Neutrophil (primary cell): ENCODE data around the gene SLC2A5.

Experiments
- H3K27ac ChIP-seq: fragments of 200-600 bp; sonication (generic); 2 replicates; pipeline ENCODE4 v1.5.1; 2016; ENCODE audit warnings: mild to moderate bottlenecking, moderate library complexity
- H3K27me3 ChIP-seq: fragments of 200-600 bp; sonication (generic); 2 replicates; pipeline ENCODE4 v1.6.0; 2016; ENCODE audit warnings: mild to moderate bottlenecking
- H3K36me3 ChIP-seq: fragments of 200-600 bp; sonication (generic); 2 replicates; pipeline ENCODE4 v1.5.1; 2017
- H3K4me1 ChIP-seq, 2 experiments: fragments of 200-600 bp in 1 of 2; sonication (generic) in 1 of 2; 1 replicate in 1 of 2; 2 replicates in 1 of 2; pipeline versions ENCODE4 v1.5.1 to v1.6.1; 2013 to 2016; ENCODE audit warnings: low read depth in 1 of 2, low read length in 1 of 2, mild to moderate bottlenecking in 1 of 2, moderate library complexity in 1 of 2; ENCODE audit not compliant: control insufficient read depth in 1 of 2, insufficient read depth in 1 of 2
- H3K4me3 ChIP-seq, 2 experiments: fragments of 200-600 bp in 1 of 2; sonication (generic) in 1 of 2; 1 replicate in 1 of 2; 2 replicates in 1 of 2; pipeline ENCODE4 v1.5.1; 2013 to 2016; ENCODE audit warnings: low read depth in 1 of 2, low read length in 1 of 2, mild to moderate bottlenecking in 1 of 2, moderate library complexity in 1 of 2
- H3K9me3 ChIP-seq: fragments of 200-600 bp; sonication (generic); 2 replicates; pipeline ENCODE4 v1.5.1; 2016
- CTCF ChIP-seq: fragments of 200-600 bp; sonication (generic); IDR thresholded peaks from 2 replicates; pipeline ENCODE4 v1.5.1; 2016; ENCODE audit warnings: antibody characterized with exemption

The SLC2A5 gene

GRCh38 chr1:8992936-8993687 is 76.3 kb downstream of the SLC2A5 start:
- Histone ChIP-seq H3K4me3 (no peak overlapping the region), H3K27ac (no peak overlapping the region), H3K27me3 (no peaks in the 10 kb centered on the region), H3K9me3 (no peaks in the 10 kb centered on the region), H3K4me1 (peaks cover 7 to 8% of the 10 kb centered on the region in 2 experiments), H3K36me3 (no peaks in the 10 kb centered on the region)
- TF ChIP-seq CTCF, result no peak

GRCh38 chr1:8989821-8990220 is 79.6 kb downstream of the SLC2A5 start:
- Histone ChIP-seq H3K4me1 (peaks cover 33 to 38% of the 10 kb centered on the region in 2 experiments), H3K4me3 (no peak overlapping the region), H3K9me3 (no peaks in the 10 kb centered on the region), H3K27me3 (no peaks in the 10 kb centered on the region), H3K36me3 (no peaks in the 10 kb centered on the region), H3K27ac (no peak overlapping the region)
- TF ChIP-seq CTCF, result no peak

GRCh38 chr1:8989061-8989460 is 80.4 kb downstream of the SLC2A5 start:
- Histone ChIP-seq H3K36me3 (no peaks in the 10 kb centered on the region), H3K9me3 (no peaks in the 10 kb centered on the region), H3K27me3 (no peaks in the 10 kb centered on the region), H3K4me1 (peaks cover 38 to 39% of the 10 kb centered on the region in 2 experiments), H3K27ac (no peak overlapping the region), H3K4me3 (no peak overlapping the region)
- TF ChIP-seq CTCF, result no peak

- H3K4me3 ChIP-seq, result no peak overlapping the region
- no peaks in the 10 kb centered on the region for H3K27me3 ChIP-seq
Observed at GRCh38 chr1:8988618-8988967, 80.8 kb downstream of the SLC2A5 start.

GRCh38 chr1:8987881-8988617 is 81.4 kb downstream of the SLC2A5 start:
- H3K27me3 ChIP-seq, result no peaks in the 10 kb centered on the region
- H3K27ac ChIP-seq, result peak overlapping the region; percentile 76
- H3K9me3 ChIP-seq, result no peaks in the 10 kb centered on the region
- no peaks in the 10 kb centered on the region for H3K36me3 ChIP-seq
- TF ChIP-seq CTCF, result peak; percentile 91
- peak overlapping the region; percentile 39 to 47 for H3K4me3 ChIP-seq
- peaks cover 38 to 44% of the 10 kb centered on the region in 2 experiments for H3K4me1 ChIP-seq

More at GRCh38 chr1:8988618-8988967, 80.8 kb downstream of the SLC2A5 start:
- no peaks in the 10 kb centered on the region for H3K36me3 ChIP-seq
- peaks cover 38 to 41% of the 10 kb centered on the region in 2 experiments for H3K4me1 ChIP-seq
- TF ChIP-seq CTCF, result no peak
- no peaks in the 10 kb centered on the region for H3K9me3 ChIP-seq
- peak overlapping the region; percentile 76 for H3K27ac ChIP-seq
